Vagina (tissue), 2 donors: ENCODE results near the gene IFIT2.
A peak's percentile ranks its signal among the peaks of the same experiment; 100 is the strongest.

ENCODE experiments used
- POLR2A ChIP-seq, 2 donors: fragments of 450-650 bp; IDR thresholded peaks; one replicate each; pipeline ENCODE4 v1.6.1; 2017; ENCODE audit warnings: antibody characterized with exemption in 2 of 2, mild to moderate bottlenecking in 2 of 2, moderate library complexity in 2 of 2
- POLR2AphosphoS5 ChIP-seq, 2 donors: sonication (generic); formaldehyde crosslinking; IDR thresholded peaks; one replicate each; pipeline ENCODE4 v1.9.0; 2017; ENCODE audit warnings: antibody characterized with exemption in 2 of 2, mild to moderate bottlenecking in 2 of 2, low read depth in 1 of 2; ENCODE audit not compliant: insufficient read depth in 1 of 2

GRCh38 chr10:89295597-89295996, 6.2 kb upstream of the IFIT2 start:
- TF ChIP-seq POLR2A (IDR thresholded peaks at IDR 0.05) (no peak), POLR2AphosphoS5 (IDR thresholded peaks at IDR 0.05; ENCODE audit: insufficient read depth in 1 of 2, low read depth in 1 of 2) (peak in 1 of 2 donors; percentile 40)
